Thoracic aorta (tissue), 2 donors: ENCODE results near the gene SEMA4F. TPM values are rescaled to one million over a fixed set of nuclear protein-coding genes. Genes with fewer than 3 reads are reported as not detected.

Experiments
- ATAC-seq: fragments of 150-250 bp; one replicate; pipeline ENCODE4 v1.8.0; 2017; ENCODE audit warnings: low read depth; ENCODE audit not compliant: insufficient number of reproducible peaks, low FRiP score
- DNase-seq: peaks from one replicate; pipeline ENCODE4 v3.0.0-alpha.2; 2020; ENCODE audit warnings: low spot score
- H3K27ac ChIP-seq, 2 donors: fragments of 200-600 bp; sonication (generic); 1 replicate in 1 of 2; 2 replicates in 1 of 2; pipeline ENCODE4 v1.5.1; 2016; ENCODE audit warnings: mild to moderate bottlenecking in 2 of 2, moderate library complexity in 2 of 2
- H3K27me3 ChIP-seq: fragments of 200-600 bp; sonication (generic); replicated peaks from 2 replicates; pipeline ENCODE4 v1.6.0; 2016; ENCODE audit warnings: mild to moderate bottlenecking; ENCODE audit not compliant: insufficient read depth
- H3K36me3 ChIP-seq: fragments of 200-600 bp; sonication (generic); one replicate; pipeline ENCODE4 v1.5.1; 2016
- H3K4me1 ChIP-seq, 2 donors: fragments of 200-600 bp; sonication (generic); 1 replicate in 1 of 2; 2 replicates in 1 of 2; pipeline versions ENCODE4 v1.5.1 to v1.6.0; 2016; ENCODE audit warnings: low read depth in 2 of 2, mild to moderate bottlenecking in 1 of 2; ENCODE audit not compliant: control insufficient read depth in 1 of 2
- H3K4me3 ChIP-seq: fragments of 200-600 bp; sonication (generic); 2 replicates; pipeline ENCODE4 v1.5.1; 2016; ENCODE audit warnings: mild to moderate bottlenecking
- H3K9me3 ChIP-seq: fragments of 200-600 bp; sonication (generic); 2 replicates; pipeline ENCODE4 v1.5.1; 2016
- total RNA-seq, 2 donors: library from RNA; depleted of rRNA; stranded (reverse); fragments of >200 nt; gene quantifications; one replicate each; pipeline versions ENCODE4 v1.1.0 to v1.2.3, GENCODE V29; 2016
- TF ChIP-seq, protein P1 (sequence below): fragments of 200-600 bp; sonication (generic); IDR thresholded peaks from one replicate; pipeline ENCODE4 v1.5.1; 2019; ENCODE audit warnings: antibody characterized with exemption

SEMA4F gene
- total RNA-seq, 2 donors from 2014 or later: 9.5 to 27.6 TPM

DNA sequence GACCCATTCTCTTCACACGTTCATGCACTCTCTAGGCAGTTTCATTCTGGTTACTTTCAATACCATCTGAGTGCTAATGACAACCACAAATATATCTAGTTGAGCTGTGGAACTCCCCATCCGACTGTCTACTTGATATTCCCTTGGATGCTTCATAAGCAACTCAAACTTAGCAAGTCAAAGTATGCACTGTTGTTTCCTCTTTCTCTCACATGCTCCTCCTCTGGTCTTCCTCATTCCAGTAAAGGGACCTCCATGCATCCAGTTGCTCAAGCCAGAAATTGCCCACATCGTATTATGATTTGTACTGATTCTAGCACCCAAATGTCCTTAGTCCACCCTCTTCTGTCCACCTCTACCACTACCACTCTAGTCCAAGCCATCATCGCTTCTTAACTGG is 22.3 kb downstream of the SEMA4F start:
- ATAC-seq (no peak), DNase-seq (no peak)
- H3K4me3 ChIP-seq: no peak overlapping the region
- no peaks in the 10 kb centered on the region for H3K27me3 ChIP-seq
- no peaks in the 10 kb centered on the region for H3K4me1 ChIP-seq
- H3K27ac ChIP-seq: no peak overlapping the region
- TF ChIP-seq, protein P1, sequence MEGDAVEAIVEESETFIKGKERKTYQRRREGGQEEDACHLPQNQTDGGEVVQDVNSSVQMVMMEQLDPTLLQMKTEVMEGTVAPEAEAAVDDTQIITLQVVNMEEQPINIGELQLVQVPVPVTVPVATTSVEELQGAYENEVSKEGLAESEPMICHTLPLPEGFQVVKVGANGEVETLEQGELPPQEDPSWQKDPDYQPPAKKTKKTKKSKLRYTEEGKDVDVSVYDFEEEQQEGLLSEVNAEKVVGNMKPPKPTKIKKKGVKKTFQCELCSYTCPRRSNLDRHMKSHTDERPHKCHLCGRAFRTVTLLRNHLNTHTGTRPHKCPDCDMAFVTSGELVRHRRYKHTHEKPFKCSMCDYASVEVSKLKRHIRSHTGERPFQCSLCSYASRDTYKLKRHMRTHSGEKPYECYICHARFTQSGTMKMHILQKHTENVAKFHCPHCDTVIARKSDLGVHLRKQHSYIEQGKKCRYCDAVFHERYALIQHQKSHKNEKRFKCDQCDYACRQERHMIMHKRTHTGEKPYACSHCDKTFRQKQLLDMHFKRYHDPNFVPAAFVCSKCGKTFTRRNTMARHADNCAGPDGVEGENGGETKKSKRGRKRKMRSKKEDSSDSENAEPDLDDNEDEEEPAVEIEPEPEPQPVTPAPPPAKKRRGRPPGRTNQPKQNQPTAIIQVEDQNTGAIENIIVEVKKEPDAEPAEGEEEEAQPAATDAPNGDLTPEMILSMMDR: no peak
- no peaks in the 10 kb centered on the region for H3K9me3 ChIP-seq
- peaks cover 27% of the 10 kb centered on the region for H3K36me3 ChIP-seq

DNA sequence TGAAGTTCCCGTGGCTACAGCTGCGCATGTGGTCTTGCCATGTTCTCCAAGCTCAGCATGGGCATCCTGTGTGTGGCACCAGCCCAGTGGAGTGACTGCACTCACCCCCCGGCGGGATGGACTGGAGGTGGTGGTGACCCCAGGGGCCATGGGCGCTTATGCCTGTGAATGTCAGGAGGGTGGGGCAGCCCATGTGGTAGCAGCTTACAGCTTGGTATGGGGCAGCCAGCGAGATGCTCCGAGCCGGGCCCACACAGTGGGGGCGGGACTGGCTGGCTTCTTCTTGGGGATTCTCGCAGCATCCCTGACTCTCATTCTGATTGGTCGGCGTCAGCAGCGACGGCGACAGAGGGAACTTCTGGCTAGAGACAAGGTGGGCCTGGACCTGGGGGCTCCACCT is 25.6 kb downstream of the SEMA4F start:
- no peak for ATAC-seq

DNA sequence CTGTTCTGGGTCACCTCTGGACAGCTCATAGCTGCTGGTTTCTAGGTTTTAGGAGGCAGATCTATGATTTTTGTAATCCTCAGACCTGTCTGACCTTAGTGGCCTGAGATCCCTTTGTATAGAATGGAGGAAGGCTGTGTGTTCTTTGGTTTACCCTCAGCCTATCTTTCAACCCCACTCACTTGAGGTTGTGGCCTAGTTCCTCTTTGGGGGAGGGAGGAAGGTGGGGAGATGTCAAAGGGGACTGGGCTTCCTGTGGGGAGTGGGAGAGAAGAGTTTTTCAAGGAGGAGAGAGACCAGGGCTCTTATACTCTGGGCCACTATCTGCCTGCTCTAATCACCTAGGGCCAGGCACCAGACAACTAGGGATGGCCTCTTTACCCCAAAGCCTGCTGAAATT is 28.5 kb downstream of the SEMA4F start:
- Histone ChIP-seq H3K4me3 (no peak overlapping the region), H3K27ac (no peak overlapping the region), H3K9me3 (no peaks in the 10 kb centered on the region), H3K27me3 (no peaks in the 10 kb centered on the region), H3K4me1 (no peaks in the 10 kb centered on the region), H3K36me3 (peaks cover 7% of the 10 kb centered on the region)
- DNase-seq: no peak
- TF ChIP-seq, protein P1: no peak
- ATAC-seq: no peak

More for the DNA sequence above, 25.6 kb downstream of the SEMA4F start:
- DNase-seq: no peak
- H3K27ac ChIP-seq: no peak overlapping the region
- H3K36me3 ChIP-seq: peaks cover 24% of the 10 kb centered on the region
- no peak overlapping the region for H3K4me3 ChIP-seq
- H3K4me1 ChIP-seq: no peaks in the 10 kb centered on the region
- no peaks in the 10 kb centered on the region for H3K9me3 ChIP-seq
- H3K27me3 ChIP-seq: no peaks in the 10 kb centered on the region
- TF ChIP-seq, protein P1: no peak

DNA sequence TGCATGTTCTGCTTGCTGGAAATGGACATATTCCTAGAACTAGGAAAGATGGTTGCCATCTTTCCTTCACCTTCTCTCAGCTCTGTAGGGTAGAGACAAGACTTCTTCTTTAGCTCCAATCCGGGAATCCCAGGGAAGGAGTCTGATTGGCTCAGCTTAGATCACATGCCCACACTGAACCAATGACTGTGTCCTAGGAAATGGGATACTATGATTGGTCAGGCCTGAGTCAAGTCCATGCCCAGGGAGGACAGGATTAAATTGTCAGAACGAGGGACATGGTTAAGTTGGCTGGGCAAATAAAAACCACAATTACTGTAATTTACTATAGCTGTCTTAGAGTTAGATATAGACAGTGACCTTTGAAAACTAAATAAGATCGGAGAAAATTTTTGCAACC is 31.4 kb downstream of the SEMA4F start:
- Histone ChIP-seq H3K4me3 (no peak overlapping the region), H3K27me3 (no peaks in the 10 kb centered on the region), H3K27ac (no peak overlapping the region), H3K36me3 (no peaks in the 10 kb centered on the region), H3K4me1 (no peaks in the 10 kb centered on the region), H3K9me3 (no peaks in the 10 kb centered on the region)
- DNase-seq: no peak
- ATAC-seq: no peak
- TF ChIP-seq, protein P1: no peak

DNA sequence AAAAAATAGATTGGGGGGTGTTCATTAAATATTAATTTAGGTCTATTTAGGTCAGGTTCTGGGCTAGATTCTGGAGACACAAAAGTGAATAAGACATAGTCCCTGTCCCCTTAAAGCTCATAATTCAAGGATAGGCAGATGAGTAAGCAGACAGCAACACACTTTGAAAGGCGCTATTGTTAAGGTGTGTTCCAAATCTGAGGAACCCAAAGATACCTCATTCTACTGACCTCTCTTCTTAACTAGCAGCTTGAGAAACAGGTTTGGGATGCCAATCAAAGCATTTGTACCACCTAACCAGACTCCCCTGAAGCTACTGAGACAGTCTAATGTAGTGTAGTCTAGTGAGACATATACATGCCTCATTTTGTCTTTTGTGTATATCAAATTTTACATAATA is 34.8 kb downstream of the SEMA4F start:
- Histone ChIP-seq H3K36me3 (no peaks in the 10 kb centered on the region), H3K27me3 (no peaks in the 10 kb centered on the region), H3K27ac (no peak overlapping the region), H3K4me3 (no peak overlapping the region), H3K4me1 (no peaks in the 10 kb centered on the region), H3K9me3 (no peaks in the 10 kb centered on the region)
- DNase-seq (no peak), ATAC-seq (no peak)
- TF ChIP-seq, protein P1: no peak
